GM19395 (cell line): ENCODE measurements around the gene GCNA.
"Not testable (repeated sequence)": the region's sequence is repeated elsewhere in the genome, so short reads cannot be mapped to it uniquely, and the experiment has no call there.

ENCODE experiments used
- ATAC-seq: cut with Tn5 transposase; IDR thresholded peaks from one replicate; pipeline ENCODE4 v1.9.1; 2021; ENCODE audit warnings: mild to moderate bottlenecking, moderate library complexity; ENCODE audit not compliant: unreplicated experiment

Gene GCNA

DNA sequence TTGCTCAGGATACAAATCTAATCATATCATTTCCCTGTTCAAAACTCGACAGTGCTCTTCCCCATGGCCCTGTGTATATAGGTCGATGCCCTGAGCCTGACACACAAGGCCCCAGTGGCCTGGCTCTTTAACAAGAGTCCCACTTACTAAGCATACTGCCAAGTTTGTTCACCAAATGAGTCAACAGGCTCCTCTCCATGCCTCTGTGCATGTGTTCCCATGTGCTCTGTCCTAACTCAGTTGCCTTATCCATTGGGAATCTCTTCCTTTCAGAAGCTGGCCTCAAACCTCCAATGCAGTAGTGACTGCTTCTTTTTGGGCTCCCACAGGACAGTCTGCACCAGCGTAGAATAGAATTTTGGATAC, 59.0 kb downstream of the GCNA start:
- no peak for ATAC-seq

DNA sequence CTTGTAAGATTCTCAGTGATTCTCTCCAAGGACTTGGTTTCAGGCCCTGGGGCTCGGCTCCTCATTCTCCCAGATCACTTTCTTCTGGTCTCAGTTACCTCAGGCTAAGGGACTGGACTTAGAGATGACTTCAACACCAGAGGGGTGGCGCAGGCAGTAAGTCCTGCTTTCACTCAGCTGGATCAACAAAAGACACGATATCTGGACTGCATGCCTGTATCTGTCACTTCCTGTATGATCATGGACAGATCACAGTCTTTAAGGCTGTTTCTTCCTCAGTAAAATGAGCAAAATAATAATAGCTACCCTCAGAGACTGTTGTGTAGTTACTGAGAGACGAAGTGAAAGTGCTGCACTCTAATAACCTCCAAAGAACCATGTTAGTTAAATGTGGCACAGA, 59.6 kb downstream of the GCNA start:
- no peak for ATAC-seq

DNA sequence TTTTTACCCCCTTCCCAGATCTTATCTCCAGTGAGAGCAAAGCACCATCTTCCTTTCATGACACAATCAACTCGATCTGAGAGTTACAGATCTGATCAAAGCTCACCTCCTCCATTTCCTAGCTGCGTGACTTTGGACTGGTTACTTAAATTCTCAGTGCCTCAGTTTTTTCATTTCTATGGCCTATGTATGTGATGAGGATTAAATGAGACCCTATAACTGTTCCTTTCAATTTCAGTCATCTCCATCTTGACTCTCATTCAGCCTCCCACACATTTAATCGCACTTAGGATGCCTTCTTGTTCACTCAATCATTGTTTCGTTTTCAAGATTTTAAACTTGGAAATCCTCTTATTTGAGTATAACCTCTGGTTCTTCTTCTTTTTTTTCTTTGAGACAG, 60.2 kb downstream of the GCNA start:
- no peak for ATAC-seq

DNA sequence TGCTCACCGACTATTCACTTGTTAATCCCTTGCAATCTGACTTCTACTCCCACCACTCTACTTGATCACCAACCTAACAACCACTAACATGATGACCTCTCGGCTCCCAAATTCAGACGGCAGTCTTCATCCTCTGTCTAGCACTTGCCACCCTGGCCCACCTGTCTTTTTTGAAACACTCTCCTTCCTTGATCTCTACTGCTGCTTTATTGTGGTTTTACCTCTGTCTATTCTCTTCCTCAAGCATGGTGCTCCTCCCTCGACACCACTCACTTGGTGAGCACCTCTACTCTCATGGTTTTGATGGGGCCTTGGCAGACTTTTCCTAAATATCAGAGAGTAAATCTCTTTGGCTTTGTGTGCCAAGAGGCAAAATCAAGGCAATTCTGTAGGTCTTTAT, 61.8 kb downstream of the GCNA start:
- no peak for ATAC-seq

DNA sequence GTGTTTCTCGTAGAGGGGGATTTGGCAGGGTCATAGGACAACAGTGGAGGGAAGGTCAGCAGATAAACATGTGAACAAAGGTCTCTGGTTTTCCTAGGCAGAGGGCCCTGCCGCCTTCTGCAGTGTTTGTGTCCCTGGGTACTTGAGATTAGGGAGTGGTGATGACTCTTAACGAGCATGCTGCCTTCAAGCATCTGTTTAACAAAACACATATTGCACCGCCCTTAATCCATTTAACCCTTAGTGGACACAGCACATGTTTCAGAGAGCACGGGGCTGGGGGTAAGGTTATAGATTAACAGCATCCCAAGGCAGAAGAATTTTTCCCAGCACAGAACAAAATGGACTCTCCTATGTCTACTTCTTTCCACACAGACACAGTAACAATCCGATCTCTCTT, 66.2 kb downstream of the GCNA start:
- not testable (repeated sequence) for ATAC-seq

DNA sequence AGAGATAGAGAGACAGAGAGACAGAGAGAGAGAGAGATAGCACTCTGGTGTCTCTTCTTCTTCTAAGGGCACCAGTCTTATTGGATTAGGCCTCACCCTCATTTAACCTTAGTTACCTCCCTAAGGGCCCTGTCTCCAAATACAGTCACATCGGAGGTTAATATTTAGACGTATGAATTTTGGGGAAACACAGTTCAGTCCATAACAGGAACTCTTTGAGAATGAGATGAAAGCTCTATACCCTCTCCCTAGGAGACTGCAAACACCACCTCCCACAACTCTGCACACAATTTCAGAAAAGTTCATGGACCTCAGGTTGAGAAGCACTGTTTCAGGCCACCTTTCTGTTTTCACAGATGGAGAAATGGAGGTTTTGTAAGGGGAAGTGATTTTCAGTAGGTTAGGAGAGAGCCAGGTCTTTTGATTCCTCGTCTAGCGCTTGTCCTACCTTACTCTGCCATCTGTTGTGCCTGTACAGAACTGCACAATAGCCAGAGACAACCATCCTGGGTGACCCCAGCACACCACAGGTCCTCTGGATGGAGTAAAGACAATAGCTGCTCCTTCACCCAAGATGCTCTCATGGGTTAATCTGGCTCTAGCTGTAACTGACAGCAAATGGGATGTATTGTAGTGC, 72.2 kb downstream of the GCNA start:
- ATAC-seq: peak; percentile 85

DNA sequence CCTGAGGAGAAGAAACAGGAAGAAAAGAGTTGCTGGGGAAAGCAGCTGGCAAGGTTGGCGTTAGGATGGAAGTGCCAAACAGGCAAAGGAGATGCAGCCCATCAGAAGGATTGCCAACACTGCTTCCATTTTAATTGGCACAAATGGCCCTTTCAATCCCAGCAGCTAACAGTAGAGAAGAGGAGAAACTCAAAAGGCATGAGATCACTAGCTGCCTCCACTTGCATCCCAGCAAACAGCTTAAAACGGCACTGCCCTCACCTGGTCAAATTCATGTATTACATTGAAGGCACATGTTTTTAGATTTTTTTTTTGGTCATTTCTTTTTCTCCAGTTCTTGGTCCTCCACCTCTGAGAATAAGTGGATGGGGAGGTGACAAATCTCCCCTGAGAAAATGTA, 74.2 kb downstream of the GCNA start:
- ATAC-seq: no peak

DNA sequence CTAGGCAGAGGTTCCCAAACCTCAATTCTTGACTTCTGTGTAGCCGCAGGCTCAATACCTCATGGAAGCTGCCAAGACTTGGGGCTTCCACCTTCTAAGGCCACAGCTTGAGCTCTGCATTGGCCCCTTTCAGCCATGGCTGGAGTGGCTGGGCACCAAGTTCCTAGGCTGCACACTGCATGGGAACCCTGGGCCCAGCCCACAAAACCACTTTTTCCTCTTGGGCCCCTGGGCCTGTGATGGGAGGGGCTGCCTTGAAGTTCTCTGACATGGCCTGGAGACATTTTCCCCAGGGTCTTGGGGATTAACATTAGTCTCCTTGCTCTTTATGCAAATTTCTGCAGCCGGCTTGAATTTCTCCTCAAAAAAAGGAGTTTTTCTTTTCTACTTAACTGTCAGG, 75.1 kb downstream of the GCNA start:
- ATAC-seq: no peak

DNA sequence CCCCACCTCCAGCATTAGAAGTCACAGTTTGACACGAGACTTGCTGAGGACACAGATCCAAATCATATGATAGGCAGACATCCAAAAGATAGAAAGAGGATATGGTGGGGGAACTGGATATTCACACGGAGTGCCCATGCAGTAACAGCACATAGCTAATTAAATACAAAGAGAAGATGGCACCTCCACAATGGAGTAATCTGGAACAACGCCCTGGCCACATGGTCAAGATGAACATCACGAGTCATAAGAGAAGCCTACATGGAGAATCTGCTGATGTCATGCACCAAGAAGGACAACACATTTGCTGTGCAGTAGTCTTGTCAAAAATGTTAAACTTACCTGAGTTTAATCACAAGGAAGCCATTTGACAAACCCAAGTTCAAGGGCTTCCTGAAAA, 79.0 kb downstream of the GCNA start:
- ATAC-seq: no peak

DNA sequence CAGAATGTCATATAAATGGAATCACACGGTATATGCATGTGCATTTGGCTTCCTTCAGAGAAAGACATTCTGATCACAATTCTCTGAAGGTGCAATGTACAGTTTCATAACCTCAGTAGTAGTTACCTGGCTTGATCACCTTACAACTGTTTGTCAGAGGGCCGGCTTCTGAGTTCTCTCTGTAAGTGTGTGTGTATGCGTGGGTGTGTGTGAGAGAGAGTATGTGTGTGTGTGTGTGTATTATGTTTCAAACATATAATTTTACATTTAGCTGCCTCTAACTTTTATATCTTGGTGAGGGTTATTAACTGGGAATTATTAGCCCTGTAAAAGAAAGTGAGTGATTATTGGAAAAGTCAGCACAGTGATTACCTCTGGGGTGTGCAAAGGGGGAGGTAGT, 81.1 kb downstream of the GCNA start:
- ATAC-seq: no peak

DNA sequence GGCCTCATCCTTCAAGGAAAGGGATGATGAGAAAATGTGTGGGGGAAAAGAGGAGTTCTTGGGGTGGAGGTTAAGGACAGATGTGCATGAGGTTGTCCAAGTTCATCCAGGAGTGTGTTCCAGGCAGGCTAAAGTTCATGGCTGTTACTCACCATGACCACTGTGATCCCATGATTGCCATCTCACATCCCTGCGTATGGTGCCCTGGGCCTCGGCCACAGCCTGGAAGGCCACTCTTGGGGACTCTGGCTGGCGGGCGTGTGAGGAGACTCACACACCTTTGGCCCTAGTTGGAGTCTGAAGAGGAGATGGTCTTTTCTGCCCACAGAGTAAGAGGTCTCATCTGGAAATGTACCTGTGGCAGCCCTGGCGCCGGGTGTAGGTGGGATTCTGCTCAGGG, 81.7 kb downstream of the GCNA start:
- ATAC-seq: no peak

DNA sequence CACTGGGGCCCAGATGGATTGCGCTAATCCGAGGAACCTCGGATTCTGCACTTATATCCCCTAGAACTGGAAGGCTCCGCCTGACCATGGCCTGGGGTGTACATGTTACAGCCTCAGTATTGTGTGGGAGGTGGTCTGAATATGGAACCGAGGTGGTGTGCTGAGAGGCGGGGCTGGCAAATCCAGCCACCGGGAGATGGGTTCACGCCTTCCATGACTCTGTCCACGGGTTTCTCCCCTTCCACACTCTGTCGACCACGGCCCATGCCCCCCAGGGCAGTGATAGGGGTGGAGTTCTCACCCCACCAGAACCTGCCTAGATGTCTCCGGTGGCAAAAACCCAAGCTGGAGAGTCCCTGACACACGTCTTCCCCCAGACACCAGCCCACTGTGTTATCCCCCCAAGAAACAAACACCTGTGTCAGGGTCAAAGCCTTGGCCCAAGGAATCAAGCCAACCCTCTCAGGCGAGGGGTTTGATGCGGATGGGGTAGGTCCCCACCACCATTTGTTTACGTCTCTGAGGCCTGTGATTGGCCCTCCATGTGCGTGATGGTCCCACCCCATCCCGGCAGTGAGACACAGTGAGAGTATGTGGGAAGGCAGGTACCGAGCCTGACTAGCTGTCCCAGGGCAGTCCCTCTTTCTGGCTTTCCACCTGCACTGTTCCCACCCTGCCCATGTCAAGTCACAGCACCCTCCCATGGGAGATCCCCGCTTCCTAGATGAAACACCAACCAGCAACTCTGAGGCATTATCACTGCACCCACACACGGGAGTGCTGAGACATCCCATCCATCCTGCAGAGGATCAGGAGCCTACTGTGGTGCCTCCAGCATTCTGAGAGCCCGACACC, 82.6 kb downstream of the GCNA start:
- ATAC-seq: no peak

DNA sequence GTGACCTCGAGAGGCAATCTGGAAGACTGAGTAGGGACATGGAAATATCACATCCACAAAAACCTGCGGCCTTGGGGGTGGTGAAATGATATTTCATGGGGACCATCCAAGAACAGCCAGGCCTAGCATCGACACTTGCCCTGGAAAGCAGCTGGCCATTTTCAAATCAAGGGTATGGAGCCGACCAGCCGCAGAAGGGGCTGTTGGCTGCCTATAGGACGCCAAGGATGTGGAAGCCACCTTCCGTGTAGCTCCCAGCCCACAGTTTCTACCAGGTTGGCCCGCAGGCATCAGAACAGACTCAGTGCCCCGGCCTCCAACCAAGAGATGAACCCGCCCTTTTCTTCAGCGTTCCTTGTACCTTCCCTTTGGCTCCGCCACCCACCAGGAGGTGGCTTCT, 83.7 kb downstream of the GCNA start:
- ATAC-seq: no peak

DNA sequence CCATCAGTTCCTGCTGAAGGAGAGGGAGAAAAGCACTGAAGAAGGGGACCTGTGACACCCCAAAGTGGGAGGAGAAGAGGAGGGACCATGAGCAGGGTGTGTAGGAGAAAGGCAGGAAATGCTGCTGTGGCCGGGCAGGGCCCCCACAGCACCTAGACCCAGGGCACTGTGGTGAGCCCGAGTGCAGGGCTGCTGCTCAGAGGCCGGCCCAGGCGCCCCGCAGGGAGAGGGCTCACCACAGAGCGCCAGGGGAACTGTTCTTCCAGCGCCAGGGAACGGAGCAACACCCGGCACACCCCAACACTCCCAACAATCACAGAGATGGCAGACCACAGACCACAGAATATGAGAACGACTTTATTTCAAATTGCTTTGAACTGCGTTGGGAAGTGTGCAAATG, 84.4 kb downstream of the GCNA start:
- not testable (repeated sequence) for ATAC-seq
